Prostate gland (tissue), 2 donors: ENCODE measurements around the gene IRX4. TPM values are rescaled to one million over a fixed set of nuclear protein-coding genes. Genes with fewer than 3 reads are reported as not detected.

ENCODE experiments used
- DNase-seq: peaks from one replicate; pipeline ENCODE4 v3.0.0-alpha.2; 2019; ENCODE audit warnings: low spot score
- H3K27ac ChIP-seq, 2 donors: fragments of 200-600 bp; sonication (generic); 2 replicates each; pipeline ENCODE4 v1.5.1; 2017 to 2019
- H3K27me3 ChIP-seq: fragments of 200-600 bp; sonication (generic); replicated peaks from 2 replicates; pipeline ENCODE4 v1.5.1; 2019; ENCODE audit not compliant: insufficient read depth
- H3K36me3 ChIP-seq, 2 donors: fragments of 200-600 bp; sonication (generic); 1 replicate in 1 of 2; 2 replicates in 1 of 2; pipeline versions ENCODE4 v1.5.1 to v1.8.1; 2017 to 2019
- H3K4me1 ChIP-seq: fragments of 200-600 bp; sonication (generic); replicated peaks from 2 replicates; pipeline ENCODE4 v1.5.1; 2019
- H3K4me3 ChIP-seq, 2 donors: fragments of 200-600 bp; sonication (generic); 2 replicates each; pipeline ENCODE4 v1.5.1; 2017 to 2019
- H3K9me3 ChIP-seq: fragments of 200-600 bp; sonication (generic); 2 replicates; pipeline ENCODE4 v1.5.1; 2017
- POLR2A ChIP-seq: fragments of 450-650 bp; IDR thresholded peaks from one replicate; pipeline ENCODE4 v1.6.1; 2016; ENCODE audit warnings: antibody characterized with exemption, mild to moderate bottlenecking
- POLR2AphosphoS5 ChIP-seq: sonication (generic); formaldehyde crosslinking; IDR thresholded peaks from one replicate; pipeline ENCODE4 v1.6.1; 2017; ENCODE audit warnings: antibody characterized with exemption
- WGBS: methylation state at CpG from one replicate; pipeline ENCODE4 v1.1.5; 2018; 5-methylcytosine and 5-hydroxymethylcytosine counted together
- intact Hi-C: fragments of 100-400 bp; cut with DNase I; formaldehyde crosslinking; loops from one replicate; pipeline ENCODE4 v1.14.2; 2022
- total RNA-seq, 2 donors: library from RNA; depleted of rRNA; stranded (reverse); fragments of >200 nt; gene quantifications; one replicate each; pipeline ENCODE4 v1.1.0, GENCODE V29; 2016
- TF ChIP-seq, protein P1 (sequence below), 4 experiments: fragments of 200-600 bp in 2 of 4; fragments of 450-650 bp in 2 of 4; sonication (generic) in 2 of 4; IDR thresholded peaks; 1 replicate in 3 of 4; 2 replicates in 1 of 4; pipeline ENCODE4 v1.5.1; 2016 to 2019; ENCODE audit warnings: antibody characterized with exemption in 4 of 4, mild to moderate bottlenecking in 2 of 4, moderate library complexity in 2 of 4

Gene IRX4
- total RNA-seq, 2 donors from 2014 or later: 1.8 to 30.0 TPM

DNA sequence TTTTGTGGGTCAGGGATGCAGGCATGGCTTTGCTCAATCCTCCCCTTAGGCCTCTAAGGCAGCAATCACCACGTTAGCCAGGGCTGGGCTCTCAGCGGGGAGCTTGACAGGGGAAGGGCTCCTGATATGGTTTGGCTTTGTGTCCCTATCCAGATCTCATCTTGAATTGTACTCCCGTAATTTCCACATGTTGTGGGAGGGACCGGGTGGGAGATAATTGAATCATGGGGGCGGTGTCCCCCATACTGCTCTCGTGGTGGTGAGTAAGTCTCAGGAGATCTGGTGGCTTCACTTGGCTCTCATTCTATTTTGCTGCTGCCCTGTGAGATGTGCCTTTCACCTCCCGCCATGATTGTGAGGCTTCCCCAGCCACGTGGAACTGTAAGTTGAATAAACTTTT lies 11.5 kb upstream of the IRX4 start:
- WGBS: 72% methylated on average over 8 of the region's 8 CpGs
- Histone ChIP-seq H3K27me3 (peaks cover 5% of the 10 kb centered on the region), H3K36me3 (no peaks in the 10 kb centered on the region), H3K4me3 (no peak overlapping the region), H3K4me1 (no peaks in the 10 kb centered on the region), H3K27ac (no peak overlapping the region), H3K9me3 (no peaks in the 10 kb centered on the region)
- intact Hi-C loops: no loop called here
- TF ChIP-seq POLR2A (no peak), POLR2AphosphoS5 (no peak)
- TF ChIP-seq, protein P1, sequence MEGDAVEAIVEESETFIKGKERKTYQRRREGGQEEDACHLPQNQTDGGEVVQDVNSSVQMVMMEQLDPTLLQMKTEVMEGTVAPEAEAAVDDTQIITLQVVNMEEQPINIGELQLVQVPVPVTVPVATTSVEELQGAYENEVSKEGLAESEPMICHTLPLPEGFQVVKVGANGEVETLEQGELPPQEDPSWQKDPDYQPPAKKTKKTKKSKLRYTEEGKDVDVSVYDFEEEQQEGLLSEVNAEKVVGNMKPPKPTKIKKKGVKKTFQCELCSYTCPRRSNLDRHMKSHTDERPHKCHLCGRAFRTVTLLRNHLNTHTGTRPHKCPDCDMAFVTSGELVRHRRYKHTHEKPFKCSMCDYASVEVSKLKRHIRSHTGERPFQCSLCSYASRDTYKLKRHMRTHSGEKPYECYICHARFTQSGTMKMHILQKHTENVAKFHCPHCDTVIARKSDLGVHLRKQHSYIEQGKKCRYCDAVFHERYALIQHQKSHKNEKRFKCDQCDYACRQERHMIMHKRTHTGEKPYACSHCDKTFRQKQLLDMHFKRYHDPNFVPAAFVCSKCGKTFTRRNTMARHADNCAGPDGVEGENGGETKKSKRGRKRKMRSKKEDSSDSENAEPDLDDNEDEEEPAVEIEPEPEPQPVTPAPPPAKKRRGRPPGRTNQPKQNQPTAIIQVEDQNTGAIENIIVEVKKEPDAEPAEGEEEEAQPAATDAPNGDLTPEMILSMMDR (IDR thresholded peaks at IDR 0.05): no peak
- DNase-seq: no peak

DNA sequence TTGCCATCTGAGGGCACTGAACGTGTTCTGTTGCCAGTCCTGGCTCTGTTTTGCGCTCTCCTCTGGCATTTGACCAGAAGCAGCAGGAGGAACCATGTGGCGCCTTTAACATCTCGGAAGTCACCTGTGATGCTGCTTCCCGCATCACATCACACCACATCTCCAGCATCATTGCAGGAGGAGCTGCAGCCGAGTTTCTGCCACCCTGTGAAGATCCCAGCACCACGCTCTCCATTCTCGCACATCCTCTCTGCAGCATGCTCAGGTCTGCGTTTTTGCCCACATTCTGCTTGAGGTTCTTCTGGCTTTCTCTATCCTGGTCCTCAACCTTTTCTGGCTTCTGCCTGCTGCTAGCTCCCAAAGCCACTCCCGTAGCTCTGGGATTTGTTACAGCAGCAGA lies 11.0 kb upstream of the IRX4 start:
- intact Hi-C loops: no loop called here
- TF ChIP-seq POLR2A (no peak), POLR2AphosphoS5 (no peak)
- TF ChIP-seq, protein P1 (IDR thresholded peaks at IDR 0.05): no peak
- Histone ChIP-seq H3K27me3 (peaks cover 5% of the 10 kb centered on the region), H3K27ac (no peak overlapping the region), H3K4me3 (no peak overlapping the region), H3K9me3 (no peaks in the 10 kb centered on the region), H3K36me3 (no peaks in the 10 kb centered on the region), H3K4me1 (no peaks in the 10 kb centered on the region)
- 76% methylated on average over 10 of the region's 10 CpGs for WGBS
- no peak for DNase-seq

DNA sequence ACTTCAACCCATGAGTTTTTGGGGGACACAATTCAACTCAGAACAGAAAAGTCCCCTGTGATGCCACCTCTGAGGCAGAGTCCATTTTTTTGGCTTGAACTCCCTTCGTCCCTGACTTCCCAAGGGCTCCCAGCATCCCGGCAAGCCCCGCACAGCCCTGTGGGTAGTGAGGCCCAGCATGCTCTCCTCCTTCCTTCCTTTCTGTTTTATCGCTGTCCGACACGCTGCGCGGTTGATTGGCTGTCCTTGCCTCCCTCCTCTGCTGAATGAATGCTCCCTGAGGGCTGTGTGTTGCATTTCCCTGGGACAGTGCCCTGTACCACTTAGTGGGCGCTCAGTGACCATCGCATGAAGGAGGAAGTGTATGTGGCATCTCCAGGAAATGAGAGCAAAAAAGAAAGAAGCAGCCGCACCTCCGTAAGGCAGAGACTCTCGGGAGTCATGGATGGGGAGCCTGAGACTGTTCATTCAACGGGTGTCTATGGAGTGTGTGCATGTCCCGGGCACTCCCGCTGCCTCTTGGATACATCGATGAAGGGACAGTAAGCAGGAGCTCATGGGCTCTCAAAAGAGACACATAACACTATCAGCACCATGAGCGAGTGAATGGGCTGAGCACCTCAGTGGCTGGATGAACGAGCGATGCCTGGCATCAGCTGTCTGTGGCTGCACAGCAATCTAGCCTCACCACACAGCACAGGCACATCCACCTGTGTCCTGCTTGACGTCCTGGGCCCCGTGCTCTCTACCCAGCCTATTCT lies 10.1 kb upstream of the IRX4 start:
- H3K9me3 ChIP-seq: no peaks in the 10 kb centered on the region
- no peaks in the 10 kb centered on the region for H3K4me1 ChIP-seq
- H3K36me3 ChIP-seq: no peaks in the 10 kb centered on the region
- no peak overlapping the region for H3K4me3 ChIP-seq
- TF ChIP-seq, protein P1 (IDR thresholded peaks at IDR 0.05): no peak
- TF ChIP-seq POLR2AphosphoS5 (no peak), POLR2A (no peak)
- WGBS: 87% methylated on average over 22 of the region's 22 CpGs
- intact Hi-C loops: no loop called here
- H3K27ac ChIP-seq: no peak overlapping the region
- no peak for DNase-seq
- H3K27me3 ChIP-seq: peaks cover 5% of the 10 kb centered on the region

DNA sequence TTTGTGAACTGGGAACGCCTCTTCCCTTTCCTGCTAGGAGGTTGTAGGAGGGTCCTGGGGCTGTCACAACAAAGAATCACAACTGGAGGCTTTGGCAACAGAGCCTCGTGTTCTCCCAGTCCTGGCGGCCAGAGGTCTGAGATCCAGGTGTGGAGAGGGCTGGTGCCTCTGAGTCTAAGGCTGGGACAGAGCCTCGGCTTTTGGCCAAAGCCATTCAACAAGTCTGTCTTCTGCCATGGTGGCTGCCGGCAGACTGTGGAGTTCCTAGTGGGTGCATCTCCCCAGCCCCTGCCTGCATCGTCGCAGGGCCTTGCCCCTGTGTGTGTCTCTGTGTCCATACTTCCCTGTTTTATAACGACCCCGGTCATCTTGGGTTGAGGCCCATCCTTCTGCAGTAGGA lies 9.5 kb upstream of the IRX4 start:
- Histone ChIP-seq H3K36me3 (no peaks in the 10 kb centered on the region), H3K9me3 (no peaks in the 10 kb centered on the region), H3K4me1 (no peaks in the 10 kb centered on the region), H3K27me3 (peaks cover 5% of the 10 kb centered on the region), H3K27ac (no peak overlapping the region), H3K4me3 (no peak overlapping the region)
- intact Hi-C loops: no loop called here
- WGBS: 51% methylated on average over 9 of the region's 9 CpGs
- DNase-seq: no peak
- no peak for TF ChIP-seq POLR2A

DNA sequence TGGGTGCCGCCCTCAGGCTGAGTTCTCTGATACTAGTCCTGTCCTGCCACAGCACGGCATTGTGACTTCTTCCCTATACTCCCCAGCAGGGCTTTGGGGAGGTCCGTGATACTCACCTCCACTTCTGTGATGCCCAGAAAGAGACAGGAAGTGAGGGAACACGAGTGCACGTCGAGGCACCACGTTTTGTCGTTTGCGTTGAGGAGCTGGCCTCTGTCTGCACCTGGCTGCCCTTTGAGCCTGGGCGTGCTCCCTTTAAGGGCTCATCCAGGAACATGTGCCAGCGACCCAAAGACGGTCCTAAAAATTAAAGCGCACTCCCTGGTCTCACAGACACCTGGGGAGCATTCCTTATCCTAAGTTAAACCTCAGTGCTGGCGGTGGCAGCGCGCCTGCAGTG lies 8.7 kb upstream of the IRX4 start:
- Histone ChIP-seq H3K36me3 (no peaks in the 10 kb centered on the region), H3K27ac (no peak overlapping the region), H3K9me3 (no peaks in the 10 kb centered on the region), H3K4me3 (no peak overlapping the region), H3K27me3 (peaks cover 5% of the 10 kb centered on the region), H3K4me1 (no peaks in the 10 kb centered on the region)
- DNase-seq: no peak
- intact Hi-C loops: no loop called here
- WGBS: 68% methylated on average over 16 of the region's 16 CpGs
- TF ChIP-seq, protein P1 (IDR thresholded peaks at IDR 0.05): no peak
- TF ChIP-seq POLR2AphosphoS5: no peak
- no peak for TF ChIP-seq POLR2A
